GM19099 (cell line): ENCODE measurements around the gene CHCHD3.

Experiments
- POLR2A ChIP-seq: IDR thresholded peaks from 3 replicates; pipeline ENCODE4 v1.6.1; 2011; ENCODE audit warnings: low read depth; ENCODE audit not compliant: insufficient read length; ENCODE audit errors: extremely low read depth

The CHCHD3 gene

DNA sequence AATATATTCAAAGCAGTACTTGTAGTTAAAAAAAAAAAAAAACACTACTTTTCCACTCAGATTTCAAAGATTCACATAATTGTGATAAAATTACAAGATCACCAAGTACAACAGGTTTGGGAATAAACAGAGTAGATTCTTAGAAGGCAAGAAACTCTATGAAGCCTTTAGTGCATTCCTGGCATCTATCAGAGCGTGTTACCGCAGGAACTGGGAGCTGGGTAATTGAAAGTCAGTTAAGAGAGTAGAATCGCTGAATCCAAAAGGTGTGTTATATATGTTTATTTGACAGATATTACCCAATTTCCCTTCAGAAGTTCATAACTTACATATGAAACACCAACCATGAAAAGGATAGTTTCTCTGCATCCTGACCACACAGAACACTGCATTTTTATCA, 346.4 kb downstream of the CHCHD3 start:
- TF ChIP-seq POLR2A = no peak
